Measurements from ENCODE around the gene DCP2. TPM values are rescaled to one million over a fixed set of nuclear protein-coding genes. Genes with fewer than 3 reads are reported as not detected.

The DCP2 gene
- total RNA-seq, 1 donor from 2014 or later: 58.2 TPM

Other genes starting within 250 kb of the DCP2 start
- 92.8 TPM for gene APC, start 238.9 kb upstream of the DCP2 start, total RNA-seq
- 30.9 TPM for gene SRP19, start 115.5 kb upstream of the DCP2 start, total RNA-seq
- gene REEP5, start 54.6 kb upstream of the DCP2 start, total RNA-seq: 89.1 TPM

All from vagina (tissue), 1 donor.